D721Med (cell line): Measurements from ENCODE around the gene IQSEC1.
"Not testable (repeated sequence)": the region's sequence is repeated elsewhere in the genome, so short reads cannot be mapped to it uniquely, and the experiment has no call there.

ENCODE experiments used
- DNase-seq: peaks from one replicate; pipeline ENCODE4 v3.0.0; 2011; ENCODE audit warnings: low spot score; ENCODE audit not compliant: insufficient read length
- FAIRE-seq: peaks from 2 replicates; lab custom pipeline; 2011; peaks lifted over from hg19 to GRCh38; lab: Jason Lieb, UNC
- TF ChIP-seq, protein P1 (sequence below): IDR thresholded peaks from 2 replicates; pipeline ENCODE4 v1.5.1; 2012; ENCODE audit warnings: mild to moderate bottlenecking, control low read depth; ENCODE audit not compliant: insufficient read depth; ENCODE audit errors: missing control alignments

The IQSEC1 gene

DNA sequence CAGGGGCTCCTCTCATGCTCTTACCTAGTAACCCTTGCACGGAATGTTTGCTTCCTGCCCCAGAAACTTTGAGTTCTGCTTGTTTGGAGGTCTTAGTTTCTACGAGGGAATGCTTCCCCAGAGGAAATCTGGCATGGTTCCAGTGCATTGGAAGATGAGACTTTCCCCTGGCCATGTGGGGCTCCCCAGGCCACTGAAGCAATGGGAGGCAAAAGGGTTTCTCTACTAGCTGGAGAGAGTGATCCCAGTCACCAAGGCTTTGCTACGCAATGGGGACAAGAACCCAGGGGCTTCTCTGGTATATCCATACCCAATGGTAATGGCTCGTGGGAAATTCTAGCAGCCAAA is 187.7 kb downstream of the IQSEC1 start:
- DNase-seq (no peak), FAIRE-seq (no peak)
- TF ChIP-seq, protein P1, sequence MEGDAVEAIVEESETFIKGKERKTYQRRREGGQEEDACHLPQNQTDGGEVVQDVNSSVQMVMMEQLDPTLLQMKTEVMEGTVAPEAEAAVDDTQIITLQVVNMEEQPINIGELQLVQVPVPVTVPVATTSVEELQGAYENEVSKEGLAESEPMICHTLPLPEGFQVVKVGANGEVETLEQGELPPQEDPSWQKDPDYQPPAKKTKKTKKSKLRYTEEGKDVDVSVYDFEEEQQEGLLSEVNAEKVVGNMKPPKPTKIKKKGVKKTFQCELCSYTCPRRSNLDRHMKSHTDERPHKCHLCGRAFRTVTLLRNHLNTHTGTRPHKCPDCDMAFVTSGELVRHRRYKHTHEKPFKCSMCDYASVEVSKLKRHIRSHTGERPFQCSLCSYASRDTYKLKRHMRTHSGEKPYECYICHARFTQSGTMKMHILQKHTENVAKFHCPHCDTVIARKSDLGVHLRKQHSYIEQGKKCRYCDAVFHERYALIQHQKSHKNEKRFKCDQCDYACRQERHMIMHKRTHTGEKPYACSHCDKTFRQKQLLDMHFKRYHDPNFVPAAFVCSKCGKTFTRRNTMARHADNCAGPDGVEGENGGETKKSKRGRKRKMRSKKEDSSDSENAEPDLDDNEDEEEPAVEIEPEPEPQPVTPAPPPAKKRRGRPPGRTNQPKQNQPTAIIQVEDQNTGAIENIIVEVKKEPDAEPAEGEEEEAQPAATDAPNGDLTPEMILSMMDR = no peak

DNA sequence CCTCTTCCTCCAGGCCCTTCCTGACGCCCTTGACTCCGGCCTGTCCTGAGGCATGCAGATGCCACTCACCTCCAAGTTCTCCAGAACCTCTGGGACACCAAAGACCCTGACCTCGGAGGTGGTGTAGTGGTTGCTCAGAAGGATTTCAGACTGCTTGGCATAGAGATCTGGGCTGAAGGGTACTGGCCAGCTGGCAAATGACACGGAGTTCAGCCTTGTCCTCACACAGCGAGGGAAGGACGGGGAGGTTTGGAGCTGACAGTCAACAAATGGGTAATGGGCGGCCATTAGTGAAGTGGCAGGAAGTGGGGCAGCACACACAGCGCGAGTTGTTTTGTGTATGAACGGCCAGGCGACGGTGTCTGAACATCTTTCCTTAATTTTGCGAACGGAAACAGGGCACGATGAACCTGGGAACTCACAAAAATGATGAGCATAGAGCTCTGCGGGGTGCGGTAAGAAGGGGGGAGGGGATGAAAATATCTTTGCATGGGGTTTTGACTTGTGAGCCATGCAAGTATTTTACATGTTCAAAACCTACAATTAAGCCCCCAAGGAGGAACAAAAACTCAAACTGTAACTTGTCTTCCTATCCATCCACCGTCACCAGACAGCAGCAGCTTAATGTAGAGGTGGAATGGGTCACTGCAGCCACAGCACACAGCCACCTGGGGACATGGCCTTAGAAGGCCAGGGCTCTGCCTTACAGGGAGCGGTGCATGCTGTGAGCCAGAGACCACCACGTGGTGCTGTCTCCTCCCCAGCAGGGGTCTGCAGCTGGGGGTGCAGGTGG is 188.2 kb downstream of the IQSEC1 start:
- FAIRE-seq (no peak), DNase-seq (no peak)
- TF ChIP-seq, protein P1 = no peak

DNA sequence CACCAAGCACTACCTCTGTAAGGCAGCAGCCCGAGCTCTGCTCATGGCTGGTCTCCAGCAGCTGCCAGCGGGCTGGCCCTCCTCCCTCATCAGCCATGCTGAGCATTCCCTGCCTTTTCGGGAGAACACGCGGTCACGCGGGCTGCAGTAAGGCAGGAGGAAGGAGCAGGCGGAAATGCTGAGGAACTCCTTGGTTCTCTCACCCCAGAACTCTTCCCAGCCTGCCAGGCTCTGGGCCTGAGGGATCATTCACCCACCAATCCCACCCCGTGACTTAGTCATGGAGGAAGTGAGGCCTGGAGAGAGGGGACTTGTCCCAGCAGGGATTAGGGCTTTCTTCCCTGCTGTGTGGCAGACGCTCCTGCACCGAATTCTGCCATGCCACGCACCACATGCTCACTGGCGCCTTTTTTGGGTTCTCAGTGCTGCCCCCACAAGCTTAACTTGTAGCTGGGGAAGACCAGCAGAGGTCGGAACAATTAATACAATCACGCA is 189.0 kb downstream of the IQSEC1 start:
- TF ChIP-seq, protein P1 = no peak
- DNase-seq (no peak), FAIRE-seq (no peak)

DNA sequence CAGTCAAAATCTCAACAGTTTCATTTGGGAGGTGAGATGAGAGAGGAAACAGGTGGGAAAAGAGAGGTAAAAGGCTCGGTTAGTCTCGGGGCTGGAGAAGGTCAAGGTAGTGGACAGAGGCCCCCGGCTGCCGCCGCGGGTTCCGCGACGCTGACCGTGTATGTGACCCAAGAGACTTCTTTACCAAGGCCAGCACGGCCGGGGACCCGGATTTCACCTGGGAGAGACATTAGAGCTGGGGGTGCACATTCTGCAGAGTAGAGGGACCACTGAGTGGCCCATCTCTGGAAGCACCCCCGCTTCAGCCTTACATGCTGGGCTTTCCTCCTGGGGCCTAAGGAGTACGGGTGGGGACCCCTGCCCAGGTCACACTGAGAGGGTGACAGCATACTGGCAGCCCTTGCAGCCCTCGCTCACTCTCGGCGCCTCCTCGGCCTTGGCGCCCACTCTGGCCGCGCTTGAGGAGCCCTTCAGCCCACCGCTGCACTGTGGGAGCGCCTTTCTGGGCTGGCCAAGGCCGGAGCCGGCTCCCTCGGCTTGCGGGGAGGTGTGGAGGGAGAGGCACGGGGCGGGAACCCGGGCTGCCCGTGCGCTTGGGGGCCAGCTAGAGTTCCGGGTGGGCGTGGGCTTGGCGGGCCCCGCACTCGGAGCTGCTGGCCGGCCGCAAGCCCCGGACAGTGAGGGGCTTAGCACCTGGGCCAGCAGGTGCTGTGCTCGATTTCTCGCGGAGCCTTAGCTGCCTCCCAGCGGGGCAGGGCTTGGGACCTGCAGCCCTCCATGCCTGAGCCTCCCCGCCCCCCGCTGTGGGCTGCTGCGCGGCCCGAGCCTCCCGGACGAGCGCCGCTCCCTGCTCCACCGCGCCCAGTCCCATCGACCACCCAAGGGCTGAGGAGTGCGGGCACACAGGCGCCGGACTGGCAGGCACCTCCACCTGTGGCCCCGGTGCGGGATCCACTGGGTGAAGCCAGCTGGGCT is 190.6 kb downstream of the IQSEC1 start:
- TF ChIP-seq, protein P1 = no peak
- DNase-seq = no peak
- no peak for FAIRE-seq

DNA sequence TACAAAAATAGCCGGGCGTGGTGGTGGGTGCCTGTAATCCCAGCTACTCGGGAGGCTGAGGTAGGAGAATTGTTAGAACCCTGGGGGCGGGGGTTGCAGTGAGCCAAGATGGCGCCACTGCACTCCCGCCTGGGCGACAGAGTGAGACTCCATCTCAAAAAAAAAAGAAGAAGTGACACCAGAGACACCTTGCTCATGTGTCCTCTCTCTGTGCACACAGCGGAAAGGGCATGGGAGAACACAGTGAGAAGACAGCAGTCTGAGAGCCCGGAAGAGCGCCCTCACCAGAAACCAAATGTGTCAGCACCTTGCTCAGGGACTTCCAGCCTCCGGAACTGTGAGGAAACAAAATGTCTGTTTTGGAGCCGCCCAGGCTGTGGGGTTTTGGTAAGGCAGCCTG is 191.4 kb downstream of the IQSEC1 start:
- not testable (repeated sequence) for DNase-seq, FAIRE-seq

DNA sequence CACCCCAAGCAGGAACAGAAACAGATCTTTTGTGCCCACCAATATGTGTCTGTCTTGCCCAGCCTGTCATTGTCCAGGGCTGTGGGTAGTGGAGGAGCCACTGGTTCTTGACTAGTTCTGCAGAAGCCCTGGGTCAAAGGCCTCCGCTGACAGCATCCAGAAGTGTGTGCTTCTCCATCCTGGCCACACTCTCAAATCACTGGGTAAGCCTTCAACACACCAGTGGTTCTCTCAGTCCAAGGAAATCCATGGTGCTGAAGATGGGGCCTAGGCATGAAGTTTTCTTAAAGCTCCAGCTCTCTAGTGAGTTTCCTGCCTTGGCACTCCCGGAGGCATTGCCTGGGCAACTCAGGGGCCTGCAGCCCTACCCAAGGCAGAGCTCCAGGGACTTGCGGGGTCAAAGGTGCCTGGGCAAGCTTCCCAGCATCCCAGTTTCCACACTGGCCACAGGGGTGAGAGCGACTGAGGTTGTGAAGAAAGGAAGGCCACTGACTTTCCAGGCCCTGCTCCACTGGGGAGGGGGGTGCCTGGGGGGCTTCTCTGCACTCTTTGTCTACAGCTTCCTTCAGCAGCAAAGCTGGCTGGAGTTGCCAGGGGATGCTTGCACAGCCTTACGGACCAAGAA is 193.9 kb downstream of the IQSEC1 start:
- TF ChIP-seq, protein P1 = no peak
- DNase-seq (no peak), FAIRE-seq (no peak)

DNA sequence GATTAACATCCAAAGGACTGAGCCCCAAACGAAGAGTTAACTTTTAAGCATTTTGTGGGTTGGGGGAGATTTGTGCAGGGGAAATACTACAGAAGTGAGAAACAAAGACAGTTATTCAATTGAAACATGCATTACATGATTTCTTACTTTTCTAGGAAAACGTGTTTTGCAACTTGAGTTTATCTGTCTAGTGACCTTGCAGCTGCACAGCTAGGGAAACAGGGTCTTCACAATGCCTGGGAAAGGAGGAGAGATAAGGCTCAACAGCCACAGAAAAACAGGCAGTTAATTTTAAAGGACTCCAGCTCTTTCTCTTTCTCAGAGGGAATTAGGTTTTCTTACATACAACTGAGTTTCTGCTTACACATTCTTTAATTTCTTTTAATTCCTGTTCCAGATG is 194.5 kb downstream of the IQSEC1 start:
- DNase-seq, FAIRE-seq: not testable (repeated sequence)
